ENCODE results near the gene AHSG.
"Not testable (repeated sequence)": the region's sequence is repeated elsewhere in the genome, so short reads cannot be mapped to it uniquely, and the experiment has no call there.

Gene AHSG

GRCh38 chr3:186619787-186620212 is 6.9 kb downstream of the AHSG start:
- no peak for DNase-seq

GRCh38 chr3:186620213-186621092 is 7.6 kb downstream of the AHSG start:
- no peak for DNase-seq

- DNase-seq: no peak
Observed at GRCh38 chr3:186621894-186622650, 9.2 kb downstream of the AHSG start.

- DNase-seq: no peak
Observed at GRCh38 chr3:186622651-186623310, 9.9 kb downstream of the AHSG start.

GRCh38 chr3:186624598-186624997 is 11.7 kb downstream of the AHSG start:
- no peak for DNase-seq

- no peak for DNase-seq
Observed at GRCh38 chr3:186625600-186626042, 12.8 kb downstream of the AHSG start.

- no peak for DNase-seq
Observed at GRCh38 chr3:186626254-186626847, 13.5 kb downstream of the AHSG start.

- no peak for DNase-seq
Observed at GRCh38 chr3:186627852-186628414, 15.1 kb downstream of the AHSG start.

- DNase-seq: peak; percentile 81
Observed at GRCh38 chr3:186628756-186629155, 15.9 kb downstream of the AHSG start.

- DNase-seq: no peak
Observed at GRCh38 chr3:186630950-186631641, 18.2 kb downstream of the AHSG start.

- DNase-seq: no peak
Observed at GRCh38 chr3:186633481-186633880, 20.6 kb downstream of the AHSG start.

GRCh38 chr3:186634207-186634606 is 21.3 kb downstream of the AHSG start:
- DNase-seq: not testable (repeated sequence)

GRCh38 chr3:186635532-186635931 is 22.7 kb downstream of the AHSG start:
- no peak for DNase-seq

- no peak for DNase-seq
Observed at GRCh38 chr3:186636536-186636935, 23.7 kb downstream of the AHSG start.

- DNase-seq: peak; percentile 74
Observed at GRCh38 chr3:186637686-186638085, 24.8 kb downstream of the AHSG start.

GRCh38 chr3:186638259-186638658 is 25.4 kb downstream of the AHSG start:
- no peak for DNase-seq

GRCh38 chr3:186639778-186640472 is 27.1 kb downstream of the AHSG start, which contains the start of gene FETUB:
Gene FETUB, plus strand, starts transcription at chr3:186640399. Its CDS starts 62 bp downstream, at chr3:186640461.
- no peak for DNase-seq

GRCh38 chr3:186640473-186640818 is 27.6 kb downstream of the AHSG start:
- no peak for DNase-seq

- DNase-seq: no peak
Observed at GRCh38 chr3:186640929-186641328, 28.1 kb downstream of the AHSG start.

GRCh38 chr3:186642014-186642413 is 29.2 kb downstream of the AHSG start:
- DNase-seq: no peak

GRCh38 chr3:186643493-186643892 is 30.6 kb downstream of the AHSG start:
- DNase-seq: peak; percentile 60
